CD4-positive, alpha-beta T cell (primary cell): Measurements from ENCODE around the gene SEMA5A. TPM values are rescaled to one million over a fixed set of nuclear protein-coding genes. Genes with fewer than 3 reads are reported as not detected.

Experiments
- ATAC-seq: fragments of 200-7000 bp; cut with Tn5 transposase; one replicate; pipeline ENCODE4 v1.10.0; 2022; ENCODE audit warnings: mild to moderate bottlenecking; ENCODE audit not compliant: poor library complexity
- CTCF ChIA-PET: fragments of 350-600 bp; sonication (Branson Sonifier 250); formaldehyde crosslinking; loops from one replicate; lab custom pipeline; 2021; ENCODE audit warnings: antibody characterized with exemption, inconsistent platforms; lab: Charles Lee
- POLR2A ChIA-PET: fragments of 350-600 bp; sonication (Branson Sonifier 250); formaldehyde crosslinking; loops from one replicate; lab custom pipeline; 2021; ENCODE audit warnings: antibody characterized with exemption, inconsistent platforms; lab: Charles Lee
- DNase-seq, 14 experiments: peaks; one replicate each; pipeline ENCODE4 v3.0.0-alpha.2; 2013 to 2020; ENCODE audit warnings: mixed read lengths in 2 of 14
- H3K27ac ChIP-seq, 2 donors: one replicate each; pipeline versions ENCODE4 v1.5.1 to v1.7.0; 2013; ENCODE audit warnings: low read length in 2 of 2, low read depth in 1 of 2, mild to moderate bottlenecking in 1 of 2
- H3K27me3 ChIP-seq, 2 experiments: 1 replicate in 1 of 2; 2 replicates in 1 of 2; pipeline versions ENCODE4 v1.6.1 to v1.7.0; 2013; ENCODE audit warnings: low read length in 2 of 2, control low read depth in 1 of 2, mild to moderate bottlenecking in 1 of 2, moderate library complexity in 1 of 2; ENCODE audit not compliant: insufficient read depth in 2 of 2, control insufficient read depth in 1 of 2
- H3K36me3 ChIP-seq: one replicate; pipeline ENCODE4 v1.6.1; 2013; ENCODE audit warnings: low read length, control low read depth; ENCODE audit not compliant: insufficient read depth
- H3K4me1 ChIP-seq: one replicate; pipeline ENCODE4 v1.6.1; 2013; ENCODE audit warnings: low read length, control low read depth; ENCODE audit not compliant: insufficient read depth
- H3K4me3 ChIP-seq: one replicate; pipeline ENCODE4 v1.5.1; 2013; ENCODE audit warnings: mild to moderate bottlenecking, low read length, moderate library complexity
- H3K9me3 ChIP-seq, 2 experiments: 1 replicate in 1 of 2; 2 replicates in 1 of 2; pipeline versions ENCODE4 v1.6.1 to v1.7.0; 2013; ENCODE audit warnings: low read length in 2 of 2, mild to moderate bottlenecking in 2 of 2, control low read depth in 1 of 2, moderate library complexity in 1 of 2; ENCODE audit not compliant: control insufficient read depth in 1 of 2, insufficient read depth in 1 of 2
- H3K27ac Mint-ChIP-seq: one replicate; pipeline ENCODE4 v1.8.0; 2020; ENCODE audit warnings: mixed read lengths
- H3K27me3 Mint-ChIP-seq: one replicate; pipeline ENCODE4 v1.8.0; 2021; ENCODE audit warnings: mixed read lengths
- H3K36me3 Mint-ChIP-seq: one replicate; pipeline ENCODE4 v1.8.0; 2021; ENCODE audit warnings: low read depth, mixed read lengths
- H3K4me1 Mint-ChIP-seq: one replicate; pipeline ENCODE4 v1.8.0; 2021; ENCODE audit warnings: low read depth, mixed read lengths
- H3K4me3 Mint-ChIP-seq: one replicate; pipeline ENCODE4 v1.8.0; 2020; ENCODE audit warnings: mild to moderate bottlenecking, mixed read lengths
- H3K9me3 Mint-ChIP-seq: one replicate; pipeline ENCODE4 v1.8.0; 2020; ENCODE audit warnings: mixed read lengths
- intact Hi-C, 2 experiments: fragments of 100-400 bp; cut with DNase I in 1 of 2; cut with micrococcal nuclease in 1 of 2; formaldehyde crosslinking; loops; one replicate each; pipeline versions ENCODE4 v1.15.1 to v1.9.0; 2023 to 2025; cut with DNase I, micrococcal nuclease
- total RNA-seq, 174 experiments: library from RNA in 2 of 174; stranded (reverse) in 2 of 174; gene quantifications; one replicate each; pipeline ENCODE4 v1.2.3 and lab custom pipeline; 2021 to 2026
- TF ChIP-seq, protein P1 (sequence below): fragments of 200-600 bp; IDR thresholded peaks from one replicate; pipeline ENCODE4 v1.8.0; 2022; ENCODE audit warnings: antibody characterized with exemption, mild to moderate bottlenecking

The SEMA5A gene
- total RNA-seq, 2 experiments from 2014 or later: 2.0 to 2.9 TPM

DNA sequence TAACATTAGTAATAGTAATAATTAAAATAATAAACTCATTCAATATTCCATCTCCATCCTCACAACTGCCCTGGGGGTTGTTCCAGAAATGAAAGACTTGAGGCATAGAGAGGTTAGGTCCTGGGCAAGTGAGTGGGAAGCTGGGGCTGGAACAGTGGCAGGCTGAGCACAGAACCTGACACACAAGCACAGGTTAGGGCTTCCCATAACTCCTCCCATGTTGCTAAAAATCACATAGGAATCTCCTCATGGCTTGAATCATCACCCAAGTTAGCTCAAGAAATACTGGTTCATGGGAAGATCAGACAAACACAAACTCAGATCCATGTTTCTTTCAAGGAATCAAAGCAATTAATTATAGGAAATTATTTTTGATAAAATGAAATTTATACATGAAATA lies 487.7 kb downstream of the SEMA5A start:
- H3K27me3 Mint-ChIP-seq: no peaks in the 10 kb centered on the region
- H3K36me3 Mint-ChIP-seq: no peaks in the 10 kb centered on the region

DNA sequence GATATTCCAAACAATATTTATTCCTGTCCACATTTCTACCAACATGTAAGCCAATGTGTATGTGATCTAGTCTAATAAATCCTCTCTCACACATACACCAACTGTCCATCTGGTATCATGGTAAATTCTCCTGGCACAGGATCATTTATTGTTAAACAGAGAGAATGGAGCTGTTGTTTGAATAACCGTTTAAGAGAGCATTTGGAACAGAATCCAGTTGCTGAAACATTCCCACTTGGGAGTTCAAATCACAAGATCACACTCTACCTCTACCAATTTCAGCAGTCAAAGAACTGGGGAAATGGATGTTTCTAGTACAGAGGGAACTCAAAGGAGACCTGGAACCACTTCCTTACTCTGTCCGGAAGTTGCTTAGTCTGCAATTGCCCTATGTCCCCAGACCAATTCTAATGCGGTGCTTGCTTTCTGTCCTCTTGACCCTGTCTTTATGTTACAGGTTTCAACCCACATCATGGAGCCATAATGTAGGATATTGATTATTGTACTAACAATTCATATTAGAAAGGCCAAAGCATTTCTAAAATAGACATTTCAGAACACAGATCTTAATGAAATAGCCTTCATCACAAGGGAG lies 488.4 kb downstream of the SEMA5A start:
- Mint-ChIP-seq H3K36me3 (no peaks in the 10 kb centered on the region), H3K9me3 (peaks cover 2% of the 10 kb centered on the region), H3K4me3 (no peak overlapping the region), H3K27ac (no peak overlapping the region), H3K27me3 (no peaks in the 10 kb centered on the region), H3K4me1 (no peaks in the 10 kb centered on the region)
- no peak for ATAC-seq
- no peaks in the 10 kb centered on the region for H3K4me1 ChIP-seq
- H3K36me3 ChIP-seq: no peaks in the 10 kb centered on the region
- TF ChIP-seq, protein P1, sequence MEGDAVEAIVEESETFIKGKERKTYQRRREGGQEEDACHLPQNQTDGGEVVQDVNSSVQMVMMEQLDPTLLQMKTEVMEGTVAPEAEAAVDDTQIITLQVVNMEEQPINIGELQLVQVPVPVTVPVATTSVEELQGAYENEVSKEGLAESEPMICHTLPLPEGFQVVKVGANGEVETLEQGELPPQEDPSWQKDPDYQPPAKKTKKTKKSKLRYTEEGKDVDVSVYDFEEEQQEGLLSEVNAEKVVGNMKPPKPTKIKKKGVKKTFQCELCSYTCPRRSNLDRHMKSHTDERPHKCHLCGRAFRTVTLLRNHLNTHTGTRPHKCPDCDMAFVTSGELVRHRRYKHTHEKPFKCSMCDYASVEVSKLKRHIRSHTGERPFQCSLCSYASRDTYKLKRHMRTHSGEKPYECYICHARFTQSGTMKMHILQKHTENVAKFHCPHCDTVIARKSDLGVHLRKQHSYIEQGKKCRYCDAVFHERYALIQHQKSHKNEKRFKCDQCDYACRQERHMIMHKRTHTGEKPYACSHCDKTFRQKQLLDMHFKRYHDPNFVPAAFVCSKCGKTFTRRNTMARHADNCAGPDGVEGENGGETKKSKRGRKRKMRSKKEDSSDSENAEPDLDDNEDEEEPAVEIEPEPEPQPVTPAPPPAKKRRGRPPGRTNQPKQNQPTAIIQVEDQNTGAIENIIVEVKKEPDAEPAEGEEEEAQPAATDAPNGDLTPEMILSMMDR: no peak
- DNase-seq: no peak
- H3K27ac ChIP-seq: no peak overlapping the region
- H3K27me3 ChIP-seq: no peaks in the 10 kb centered on the region
- ChIA-PET POLR2A (no interaction called here), CTCF (no interaction called here)
- intact Hi-C loops: no loop called here
- no peak overlapping the region for H3K4me3 ChIP-seq
- peaks cover 0 to 18% of the 10 kb centered on the region in 2 experiments for H3K9me3 ChIP-seq

More for the DNA sequence above, 487.7 kb downstream of the SEMA5A start:
- intact Hi-C loops: no loop called here
- Mint-ChIP-seq H3K27ac (no peak overlapping the region), H3K9me3 (peaks cover 2% of the 10 kb centered on the region), H3K4me1 (no peaks in the 10 kb centered on the region), H3K4me3 (no peak overlapping the region)
- no peak for DNase-seq
- Histone ChIP-seq H3K27me3 (no peaks in the 10 kb centered on the region), H3K27ac (no peak overlapping the region), H3K4me1 (no peaks in the 10 kb centered on the region), H3K4me3 (no peak overlapping the region), H3K36me3 (no peaks in the 10 kb centered on the region), H3K9me3 (peaks cover 0 to 18% of the 10 kb centered on the region in 2 experiments)
- POLR2A ChIA-PET: no interaction called here
- CTCF ChIA-PET: no interaction called here
- no peak for ATAC-seq
- TF ChIP-seq, protein P1: no peak

DNA sequence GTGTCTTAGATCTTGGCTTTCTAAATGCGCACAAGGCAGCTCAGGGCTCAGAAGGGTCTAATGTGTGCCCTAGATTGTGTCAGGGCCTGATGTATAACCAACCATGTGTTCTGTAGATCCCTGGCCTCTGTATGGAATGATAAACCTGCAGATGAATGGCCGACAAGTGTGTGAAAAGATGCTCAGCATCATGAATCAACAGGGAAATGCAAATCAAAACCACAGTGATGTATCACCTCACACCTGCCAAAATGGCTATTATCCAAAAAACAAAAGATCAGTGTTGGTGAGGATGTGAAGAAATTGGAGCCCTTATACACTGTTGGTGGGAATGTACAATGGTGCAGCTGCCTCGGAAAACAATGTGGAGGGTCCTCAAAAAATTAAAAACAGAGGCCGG lies 489.8 kb downstream of the SEMA5A start:
- CTCF ChIA-PET: no interaction called here
- H3K36me3 Mint-ChIP-seq: no peaks in the 10 kb centered on the region

More for the DNA sequence above, 489.8 kb downstream of the SEMA5A start:
- DNase-seq (no peak), ATAC-seq (no peak)
- Histone ChIP-seq H3K9me3 (peaks cover 0 to 16% of the 10 kb centered on the region in 2 experiments), H3K27me3 (no peaks in the 10 kb centered on the region), H3K36me3 (no peaks in the 10 kb centered on the region), H3K4me3 (no peak overlapping the region), H3K27ac (no peak overlapping the region), H3K4me1 (no peaks in the 10 kb centered on the region)
- no peaks in the 10 kb centered on the region for H3K4me1 Mint-ChIP-seq
- H3K9me3 Mint-ChIP-seq: peaks cover under 1% of the 10 kb centered on the region
- H3K27ac Mint-ChIP-seq: no peak overlapping the region
- POLR2A ChIA-PET: no interaction called here
- no peak overlapping the region for H3K4me3 Mint-ChIP-seq
- H3K27me3 Mint-ChIP-seq: no peaks in the 10 kb centered on the region
- TF ChIP-seq, protein P1: no peak
- intact Hi-C loops: no loop called here
